LNCaP clone FGC (cell line): ENCODE measurements around the gene RNF130.

Experiments used
- DNase-seq: peaks from one replicate; pipeline ENCODE4 v3.0.0-alpha.2; 2011; ENCODE audit warnings: low read depth
- H3K4me3 ChIP-seq: 2 replicates; pipeline ENCODE4 v1.5.1; 2011; ENCODE audit warnings: mild to moderate bottlenecking, low read depth, low read length, control low read depth
- TF ChIP-seq, protein P1 (sequence below): IDR thresholded peaks from 2 replicates; pipeline ENCODE4 v1.5.1; 2012; ENCODE audit warnings: mild to moderate bottlenecking; ENCODE audit not compliant: control insufficient read depth, insufficient read depth; ENCODE audit errors: extremely low read depth

Gene RNF130

DNA sequence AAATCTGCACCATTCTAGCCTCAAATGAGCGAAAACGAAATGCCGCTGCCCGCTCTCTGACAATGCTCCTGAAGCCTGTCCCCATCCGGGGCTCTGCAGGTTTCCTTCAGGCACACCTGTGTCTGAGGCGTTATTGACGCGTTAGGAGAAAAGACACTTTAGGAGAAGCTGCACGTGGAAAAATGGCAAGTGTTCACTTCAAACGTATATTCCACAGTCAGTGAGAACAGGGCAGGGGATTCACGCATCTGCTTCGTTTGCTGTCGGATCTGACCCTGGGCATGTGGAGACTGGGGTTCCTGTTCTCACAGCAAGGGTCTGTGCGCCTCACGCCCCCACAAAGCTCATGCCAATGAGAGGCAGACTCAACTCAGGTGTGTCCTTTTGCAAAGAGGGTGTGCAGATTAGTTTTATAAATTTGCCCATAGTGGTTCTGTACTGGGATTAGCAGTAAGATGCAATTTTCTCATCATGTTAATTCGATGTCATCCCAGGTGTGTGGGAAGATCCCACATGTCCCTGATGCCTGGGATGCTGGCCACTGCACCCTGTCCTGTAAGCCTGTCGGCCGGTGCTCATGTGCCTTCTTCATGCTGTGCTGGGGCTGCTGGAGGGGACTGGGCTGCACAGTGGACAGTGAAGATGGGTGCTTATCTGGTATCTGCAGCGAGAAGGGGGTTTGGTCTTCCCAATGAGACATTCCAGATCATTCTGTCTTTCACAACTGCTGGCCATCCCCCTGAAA is 152.6 kb downstream of the RNF130 start:
- H3K4me3 ChIP-seq: no peak overlapping the region
- TF ChIP-seq, protein P1, sequence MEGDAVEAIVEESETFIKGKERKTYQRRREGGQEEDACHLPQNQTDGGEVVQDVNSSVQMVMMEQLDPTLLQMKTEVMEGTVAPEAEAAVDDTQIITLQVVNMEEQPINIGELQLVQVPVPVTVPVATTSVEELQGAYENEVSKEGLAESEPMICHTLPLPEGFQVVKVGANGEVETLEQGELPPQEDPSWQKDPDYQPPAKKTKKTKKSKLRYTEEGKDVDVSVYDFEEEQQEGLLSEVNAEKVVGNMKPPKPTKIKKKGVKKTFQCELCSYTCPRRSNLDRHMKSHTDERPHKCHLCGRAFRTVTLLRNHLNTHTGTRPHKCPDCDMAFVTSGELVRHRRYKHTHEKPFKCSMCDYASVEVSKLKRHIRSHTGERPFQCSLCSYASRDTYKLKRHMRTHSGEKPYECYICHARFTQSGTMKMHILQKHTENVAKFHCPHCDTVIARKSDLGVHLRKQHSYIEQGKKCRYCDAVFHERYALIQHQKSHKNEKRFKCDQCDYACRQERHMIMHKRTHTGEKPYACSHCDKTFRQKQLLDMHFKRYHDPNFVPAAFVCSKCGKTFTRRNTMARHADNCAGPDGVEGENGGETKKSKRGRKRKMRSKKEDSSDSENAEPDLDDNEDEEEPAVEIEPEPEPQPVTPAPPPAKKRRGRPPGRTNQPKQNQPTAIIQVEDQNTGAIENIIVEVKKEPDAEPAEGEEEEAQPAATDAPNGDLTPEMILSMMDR: no peak
- DNase-seq: no peak

DNA sequence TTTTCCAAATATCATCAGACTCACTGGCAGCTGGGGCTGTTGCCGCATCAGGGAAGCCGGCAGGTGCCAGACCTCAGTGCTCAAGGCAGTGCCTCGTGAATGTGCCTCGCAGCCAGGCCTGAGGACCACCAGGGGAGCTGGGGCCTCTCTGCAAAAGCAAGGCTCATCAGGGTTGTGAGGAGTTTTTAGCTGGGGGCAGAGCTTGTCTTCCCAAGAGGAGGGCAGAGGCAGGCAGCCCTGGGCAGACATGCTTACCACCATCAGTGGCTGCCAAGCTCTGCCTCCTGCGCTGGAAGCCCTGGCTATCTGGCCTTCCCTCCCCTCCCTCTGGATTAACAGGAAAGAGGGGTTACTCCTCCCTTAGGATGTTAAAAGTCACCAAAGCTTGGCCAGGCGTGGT is 155.0 kb downstream of the RNF130 start:
- H3K4me3 ChIP-seq: no peak overlapping the region
- DNase-seq: no peak
- TF ChIP-seq, protein P1: no peak

DNA sequence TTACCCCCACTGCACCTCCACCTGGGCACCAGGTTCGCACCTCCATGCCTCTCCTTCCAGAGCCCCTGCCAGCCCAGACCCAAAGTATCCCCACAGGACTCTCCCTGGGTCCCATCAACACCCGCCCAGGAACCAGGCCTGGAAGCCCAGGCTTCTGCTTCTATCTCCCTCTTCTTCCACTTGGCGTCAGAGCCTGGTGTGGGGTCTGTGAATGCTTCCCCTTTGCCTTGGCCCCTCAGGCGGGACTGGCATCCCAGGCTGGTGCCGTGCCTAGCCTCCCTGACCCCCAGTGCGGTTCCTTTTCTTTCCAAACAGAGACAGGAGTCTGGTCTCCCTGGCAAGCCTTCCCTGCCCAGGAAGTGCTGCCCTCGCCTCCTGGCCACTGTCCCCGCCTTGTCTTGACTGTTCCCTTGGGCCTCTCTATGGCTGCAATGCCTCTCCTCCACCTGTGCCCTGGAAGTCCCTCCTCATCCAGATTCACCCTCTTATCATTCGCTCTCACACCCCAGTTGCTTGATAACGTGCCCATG is 156.1 kb downstream of the RNF130 start:
- DNase-seq: no peak
- TF ChIP-seq, protein P1: no peak
- no peak overlapping the region for H3K4me3 ChIP-seq

DNA sequence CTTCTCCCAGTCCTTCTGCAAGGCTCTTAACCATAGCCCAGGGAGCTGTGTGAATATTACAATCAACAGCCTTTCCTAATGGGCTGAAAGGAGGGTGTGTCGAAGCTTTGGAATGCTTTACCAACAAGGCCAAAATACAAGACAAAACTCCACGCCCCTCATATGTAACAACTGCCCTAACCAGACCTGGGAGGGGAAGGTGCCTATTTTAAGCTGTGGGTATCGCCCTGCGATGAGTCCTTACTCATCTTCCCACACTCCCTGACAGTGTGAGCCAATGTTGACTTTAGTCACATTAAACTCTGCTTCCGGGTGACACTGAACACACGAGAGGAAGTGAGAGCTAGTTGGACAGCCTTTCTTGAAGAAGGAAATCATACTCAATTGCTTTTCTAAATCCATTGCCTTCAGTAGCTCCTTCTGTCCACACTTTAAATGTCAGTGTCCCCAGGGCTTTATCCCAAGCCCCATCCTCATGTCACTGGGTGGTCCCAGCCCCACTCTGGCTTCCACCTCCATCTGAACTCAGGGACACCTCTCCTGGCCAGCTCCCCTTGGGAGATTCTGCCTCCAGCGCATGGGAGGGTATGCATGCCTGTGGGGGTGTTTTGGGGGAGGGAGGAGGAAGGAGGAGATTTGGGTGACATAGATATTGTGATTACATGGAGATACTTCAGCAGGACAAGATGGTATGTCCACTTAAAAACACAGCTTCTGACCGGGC is 157.4 kb downstream of the RNF130 start:
- peak; percentile 91 for DNase-seq
- H3K4me3 ChIP-seq: no peak overlapping the region
- TF ChIP-seq, protein P1: no peak

DNA sequence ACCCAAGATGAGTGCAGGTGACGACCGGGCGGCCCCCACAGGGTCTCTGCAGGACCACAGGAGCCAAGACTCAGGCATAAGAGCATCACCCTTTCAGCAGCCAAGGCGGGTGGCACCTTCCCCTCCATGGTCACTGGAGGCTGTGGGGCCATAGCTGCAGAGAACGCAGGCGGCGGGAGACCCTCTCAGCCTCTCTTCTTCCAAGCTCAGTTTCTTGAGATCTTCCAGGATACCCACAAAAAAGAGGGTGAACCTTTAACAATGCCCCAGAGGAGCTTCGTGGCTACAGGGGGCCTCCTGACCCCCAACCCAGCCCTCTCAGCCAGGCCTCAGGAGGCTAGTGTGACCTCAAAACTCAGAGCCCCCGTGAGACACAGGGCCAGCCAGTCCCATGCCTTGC is 158.1 kb downstream of the RNF130 start:
- TF ChIP-seq, protein P1: no peak
- DNase-seq: no peak
- no peak overlapping the region for H3K4me3 ChIP-seq

DNA sequence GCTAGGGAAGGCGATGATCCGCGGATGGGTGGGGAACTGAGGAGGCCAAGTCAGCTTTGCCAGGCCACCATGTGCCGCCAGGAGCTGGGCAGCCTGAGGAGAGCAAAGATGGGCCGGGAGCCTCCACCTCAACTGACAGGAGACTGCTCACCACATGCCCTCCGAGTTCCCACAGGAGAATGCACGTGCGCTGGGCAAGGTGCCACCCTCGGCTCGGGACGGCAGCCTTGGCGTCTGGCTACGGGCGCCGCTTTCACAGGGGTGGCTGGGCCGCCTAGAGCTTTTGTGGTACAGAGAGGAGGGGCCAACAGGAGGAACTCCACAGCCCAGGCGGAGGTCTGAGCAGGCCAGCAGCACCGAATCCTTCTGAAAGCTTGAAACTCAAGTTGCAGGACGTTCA is 158.6 kb downstream of the RNF130 start:
- DNase-seq: peak; percentile 33
- TF ChIP-seq, protein P1: no peak
- no peak overlapping the region for H3K4me3 ChIP-seq
